ENCODE measurements around the gene HRCT1.

The HRCT1 gene

DNA sequence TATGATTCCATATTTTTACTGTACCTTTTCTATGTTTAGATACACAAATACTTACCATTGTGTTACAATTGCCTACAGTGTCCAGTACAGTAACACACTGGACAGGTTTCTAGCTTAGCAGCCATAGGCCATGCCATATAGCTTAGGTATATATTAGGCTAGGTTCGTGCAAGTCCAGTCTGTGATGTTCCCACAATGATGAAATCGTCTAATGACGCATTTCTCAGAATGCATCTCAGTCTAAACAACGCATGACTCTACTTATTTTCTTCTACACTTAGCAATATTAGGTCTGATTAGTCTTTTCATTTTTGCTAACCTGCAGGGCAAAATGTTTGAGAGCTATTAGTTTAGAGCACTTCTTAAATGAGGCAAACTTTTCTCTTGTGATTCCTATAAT is 29.3 kb downstream of the HRCT1 start:
- H3K9me3 ChIP-seq (ENCODE audit: low read length), result no peaks in the 10 kb centered on the region
- H2AFZ ChIP-seq (ENCODE audit: low read length), result no peak overlapping the region
- H3K27ac ChIP-seq (ENCODE audit: low read depth, low read length, poor library complexity, severe bottlenecking), result no peak overlapping the region
- TF ChIP-seq, protein P1, sequence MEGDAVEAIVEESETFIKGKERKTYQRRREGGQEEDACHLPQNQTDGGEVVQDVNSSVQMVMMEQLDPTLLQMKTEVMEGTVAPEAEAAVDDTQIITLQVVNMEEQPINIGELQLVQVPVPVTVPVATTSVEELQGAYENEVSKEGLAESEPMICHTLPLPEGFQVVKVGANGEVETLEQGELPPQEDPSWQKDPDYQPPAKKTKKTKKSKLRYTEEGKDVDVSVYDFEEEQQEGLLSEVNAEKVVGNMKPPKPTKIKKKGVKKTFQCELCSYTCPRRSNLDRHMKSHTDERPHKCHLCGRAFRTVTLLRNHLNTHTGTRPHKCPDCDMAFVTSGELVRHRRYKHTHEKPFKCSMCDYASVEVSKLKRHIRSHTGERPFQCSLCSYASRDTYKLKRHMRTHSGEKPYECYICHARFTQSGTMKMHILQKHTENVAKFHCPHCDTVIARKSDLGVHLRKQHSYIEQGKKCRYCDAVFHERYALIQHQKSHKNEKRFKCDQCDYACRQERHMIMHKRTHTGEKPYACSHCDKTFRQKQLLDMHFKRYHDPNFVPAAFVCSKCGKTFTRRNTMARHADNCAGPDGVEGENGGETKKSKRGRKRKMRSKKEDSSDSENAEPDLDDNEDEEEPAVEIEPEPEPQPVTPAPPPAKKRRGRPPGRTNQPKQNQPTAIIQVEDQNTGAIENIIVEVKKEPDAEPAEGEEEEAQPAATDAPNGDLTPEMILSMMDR (IDR thresholded peaks at IDR 0.05; ENCODE audit: low read length), result no peak
- no peak for TF ChIP-seq EZH2 (IDR thresholded peaks at IDR 0.05; ENCODE audit: borderline replicate concordance, low read length)
- H3K36me3 ChIP-seq (ENCODE audit: insufficient read depth, low read length), result no peaks in the 10 kb centered on the region
- no peaks in the 10 kb centered on the region for H3F3A ChIP-seq (ENCODE audit: insufficient read depth, low read length)
- no peaks in the 10 kb centered on the region for H3K4me1 ChIP-seq (ENCODE audit: insufficient read depth, low read length, severe bottlenecking)
- H3K9me2 ChIP-seq (ENCODE audit: low read depth, low read length), result no peaks in the 10 kb centered on the region
- no peaks in the 10 kb centered on the region for H3K27me3 ChIP-seq (ENCODE audit: insufficient read depth, low read length)
- H4K20me1 ChIP-seq (ENCODE audit: insufficient read depth, low read length), result no peaks in the 10 kb centered on the region
- no peak overlapping the region for H3K9ac ChIP-seq (ENCODE audit: low read length)
- H3K4me3 ChIP-seq (ENCODE audit: low read depth, low read length, poor library complexity, severe bottlenecking), result no peak overlapping the region
- no peak overlapping the region for H3K4me2 ChIP-seq (ENCODE audit: low read length)
- H3K79me2 ChIP-seq (ENCODE audit: insufficient read depth, low read length), result no peaks in the 10 kb centered on the region

DNA sequence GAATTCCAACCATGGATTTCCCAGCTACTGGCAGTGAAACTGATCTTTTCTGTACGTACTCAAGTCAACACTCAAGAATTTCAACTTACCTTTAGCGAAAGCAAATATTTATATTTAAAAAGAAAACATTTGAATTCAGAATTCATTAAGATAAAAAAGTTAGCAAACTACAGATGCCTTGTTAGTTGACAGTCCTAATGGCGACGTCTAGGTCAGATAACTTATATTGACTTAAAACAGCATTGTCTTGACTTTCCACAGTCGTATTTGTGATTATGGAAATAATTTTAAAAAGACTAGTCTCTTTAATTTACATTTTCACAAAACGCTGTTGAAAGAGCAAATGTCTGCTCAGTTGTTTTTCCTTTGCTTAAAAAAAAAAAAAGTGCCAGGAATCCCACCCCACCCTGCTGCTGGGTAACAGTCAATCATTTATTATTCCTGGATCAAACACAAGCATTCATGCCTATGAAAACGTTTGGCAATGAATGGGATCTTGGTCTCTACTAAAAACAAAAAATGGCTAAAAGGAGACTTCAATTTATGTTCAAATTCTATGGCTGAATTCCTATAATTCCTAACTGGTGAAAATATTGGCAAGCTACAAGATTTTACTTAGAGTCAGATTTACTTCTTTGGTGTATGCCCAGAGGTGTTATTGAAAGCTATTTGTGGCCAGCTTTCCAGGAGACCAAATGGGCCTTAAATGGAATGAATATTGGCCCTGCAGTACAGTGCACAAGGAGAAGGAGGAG is 29.9 kb downstream of the HRCT1 start:
- Histone ChIP-seq H3K4me2 (ENCODE audit: low read length) (no peak overlapping the region), H3K27me3 (ENCODE audit: insufficient read depth, low read length) (no peaks in the 10 kb centered on the region), H3K9ac (ENCODE audit: low read length) (no peak overlapping the region), H3K4me3 (ENCODE audit: low read depth, low read length, poor library complexity, severe bottlenecking) (no peak overlapping the region), H3K36me3 (ENCODE audit: insufficient read depth, low read length) (no peaks in the 10 kb centered on the region), H3K9me3 (ENCODE audit: low read length) (no peaks in the 10 kb centered on the region), H3F3A (ENCODE audit: insufficient read depth, low read length) (no peaks in the 10 kb centered on the region), H4K20me1 (ENCODE audit: insufficient read depth, low read length) (no peaks in the 10 kb centered on the region), H2AFZ (ENCODE audit: low read length) (no peak overlapping the region), H3K27ac (ENCODE audit: low read depth, low read length, poor library complexity, severe bottlenecking) (no peak overlapping the region), H3K9me2 (ENCODE audit: low read depth, low read length) (no peaks in the 10 kb centered on the region), H3K79me2 (ENCODE audit: insufficient read depth, low read length) (no peaks in the 10 kb centered on the region), H3K4me1 (ENCODE audit: insufficient read depth, low read length, severe bottlenecking) (no peaks in the 10 kb centered on the region)
- TF ChIP-seq, protein P1 (IDR thresholded peaks at IDR 0.05; ENCODE audit: low read length), result no peak
- TF ChIP-seq EZH2 (IDR thresholded peaks at IDR 0.05; ENCODE audit: borderline replicate concordance, low read length), result no peak

- Histone ChIP-seq H3K9ac (ENCODE audit: low read length) (no peak overlapping the region), H3K27ac (ENCODE audit: low read depth, low read length, poor library complexity, severe bottlenecking) (no peak overlapping the region), H3K9me3 (ENCODE audit: low read length) (no peaks in the 10 kb centered on the region), H3K27me3 (ENCODE audit: insufficient read depth, low read length) (no peaks in the 10 kb centered on the region), H3K79me2 (ENCODE audit: insufficient read depth, low read length) (no peaks in the 10 kb centered on the region), H3K4me2 (ENCODE audit: low read length) (no peak overlapping the region), H3K4me3 (ENCODE audit: low read depth, low read length, poor library complexity, severe bottlenecking) (no peak overlapping the region), H4K20me1 (ENCODE audit: insufficient read depth, low read length) (no peaks in the 10 kb centered on the region), H3K9me2 (ENCODE audit: low read depth, low read length) (no peaks in the 10 kb centered on the region), H3K36me3 (ENCODE audit: insufficient read depth, low read length) (no peaks in the 10 kb centered on the region), H3K4me1 (ENCODE audit: insufficient read depth, low read length, severe bottlenecking) (no peaks in the 10 kb centered on the region), H3F3A (ENCODE audit: insufficient read depth, low read length) (no peaks in the 10 kb centered on the region), H2AFZ (ENCODE audit: low read length) (no peak overlapping the region)
- TF ChIP-seq, protein P1 (IDR thresholded peaks at IDR 0.05; ENCODE audit: low read length), result no peak
- no peak for TF ChIP-seq EZH2 (IDR thresholded peaks at IDR 0.05; ENCODE audit: borderline replicate concordance, low read length)
Observed at GRCh38 chr9:35937227-35937626, 31.2 kb downstream of the HRCT1 start.

Measured in OCI-LY1 (cell line).